NCI-H2107 treated with DMSO at 0.1 percent for 48 hours (cell line): ENCODE results near the gene SIPA1L3.

Source experiments
- DNase-seq: peaks from one replicate; lab custom pipeline; 2025; ENCODE audit not compliant: unreplicated experiment; lab: John Stamatoyannopoulos, UW

The SIPA1L3 gene

GRCh38 chr19:38095411-38096308 is 188.7 kb downstream of the SIPA1L3 start:
- DNase-seq, result peak; percentile 70

- DNase-seq, result no peak
Measured at GRCh38 chr19:38099966-38100365, 193.0 kb downstream of the SIPA1L3 start.

GRCh38 chr19:38100589-38100988 is 193.6 kb downstream of the SIPA1L3 start:
- no peak for DNase-seq

- DNase-seq, result no peak
Measured at GRCh38 chr19:38101723-38102122, 194.7 kb downstream of the SIPA1L3 start.

- DNase-seq, result no peak
Measured at GRCh38 chr19:38105574-38105973, 198.6 kb downstream of the SIPA1L3 start.

GRCh38 chr19:38107129-38107528 is 200.1 kb downstream of the SIPA1L3 start:
- no peak for DNase-seq

- DNase-seq, result no peak
Measured at GRCh38 chr19:38111898-38112297, 204.9 kb downstream of the SIPA1L3 start.

- DNase-seq, result no peak
Measured at GRCh38 chr19:38114651-38115050, 207.6 kb downstream of the SIPA1L3 start.

- no peak for DNase-seq
Measured at GRCh38 chr19:38115271-38115802, 208.3 kb downstream of the SIPA1L3 start.

GRCh38 chr19:38118176-38118575 is 211.2 kb downstream of the SIPA1L3 start:
- DNase-seq, result no peak

- no peak for DNase-seq
Measured at GRCh38 chr19:38120471-38121025, 213.5 kb downstream of the SIPA1L3 start.

- no peak for DNase-seq
Measured at GRCh38 chr19:38122402-38123093, 215.5 kb downstream of the SIPA1L3 start.

- DNase-seq, result no peak
Measured at GRCh38 chr19:38125238-38125637, 218.2 kb downstream of the SIPA1L3 start.

- no peak for DNase-seq
Measured at GRCh38 chr19:38130399-38130798, 223.4 kb downstream of the SIPA1L3 start.

GRCh38 chr19:38132781-38133180 is 225.8 kb downstream of the SIPA1L3 start:
- DNase-seq, result no peak

GRCh38 chr19:38133319-38133718 is 226.3 kb downstream of the SIPA1L3 start:
- DNase-seq, result no peak

GRCh38 chr19:38134540-38135149 is 227.6 kb downstream of the SIPA1L3 start:
- no peak for DNase-seq

- DNase-seq, result no peak
Measured at GRCh38 chr19:38135150-38135998, 228.4 kb downstream of the SIPA1L3 start.

- no peak for DNase-seq
Measured at GRCh38 chr19:38139122-38139521, 232.1 kb downstream of the SIPA1L3 start.

- no peak for DNase-seq
Measured at GRCh38 chr19:38141108-38141507, 234.1 kb downstream of the SIPA1L3 start.
